ENCODE data around the gene EPHB1. TPM values are rescaled to one million over a fixed set of nuclear protein-coding genes. Genes with fewer than 3 reads are reported as not detected.

EPHB1 gene
- total and polyA plus RNA-seq, 2 of the 13 experiments (the other 11 are each of a cell fraction or from before 2014, with no cell fraction given) = 0.07 to 0.21 TPM

DNA sequence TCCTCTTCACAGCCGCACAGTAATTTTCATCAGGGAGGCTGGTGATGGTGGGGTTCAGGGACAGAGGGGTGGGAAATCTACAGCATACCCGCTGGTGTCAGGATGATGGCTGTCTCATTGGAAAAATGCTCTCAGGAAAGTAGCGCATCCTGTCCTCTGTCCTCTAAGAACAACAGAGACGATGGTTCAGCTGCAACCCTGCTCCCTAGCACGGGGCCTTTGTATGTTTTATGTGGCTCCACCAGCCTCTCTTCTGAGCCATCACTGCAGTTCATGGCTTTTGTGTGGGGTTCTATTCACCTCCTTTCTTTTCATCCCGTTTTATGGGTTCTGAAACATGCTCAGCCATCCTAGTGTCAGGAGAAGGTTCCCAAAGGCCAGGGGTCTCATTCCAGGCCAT lies 68.9 kb downstream of the EPHB1 start:
- TF ChIP-seq SRSF4 (IDR thresholded peaks at IDR 0.05; ENCODE audit: low read depth, low read length, poor library complexity, severe bottlenecking) (no peak), CREM (IDR thresholded peaks at IDR 0.05) (no peak), CREM (CRISPR knock-in tag; IDR thresholded peaks at IDR 0.05) (no peak), NFATC3 (CRISPR knock-in tag; IDR thresholded peaks at IDR 0.05) (no peak)
- Histone ChIP-seq H3K36me3 (replicated peaks in 1 of 2; ENCODE audit: control insufficient read depth in 1 of 2, insufficient read depth in 2 of 2, low read length in 2 of 2) (no peaks in the 10 kb centered on the region), H3K27ac (ENCODE audit: extremely low read length, insufficient read depth, low read length) (no peak overlapping the region), H3K9ac (ENCODE audit: insufficient read depth, low read depth, low read length) (no peak overlapping the region), H4K20me1 (ENCODE audit: insufficient read depth, low read length) (no peaks in the 10 kb centered on the region), H3K4me2 (ENCODE audit: low read depth, low read length) (no peak overlapping the region), H3K27me3 (ENCODE audit: control insufficient read depth in 1 of 2, insufficient read depth in 2 of 2, low read length in 2 of 2) (peaks cover 1 to 8% of the 10 kb centered on the region in 2 experiments; a peak in 2 of 5 replicates), H3K4me3 (replicated peaks in 1 of 3; ENCODE audit: insufficient read depth in 1 of 3, low read depth in 2 of 3, low read length in 3 of 3) (no peak overlapping the region), H3K79me2 (ENCODE audit: insufficient read depth, low read length) (no peaks in the 10 kb centered on the region), H3K9me3 (ENCODE audit: low read length) (no peaks in the 10 kb centered on the region), H3K4me1 (ENCODE audit: insufficient read depth, low read length) (no peaks in the 10 kb centered on the region), H2AFZ (ENCODE audit: low read length) (no peak overlapping the region)
- intact Hi-C loops (cut with micrococcal nuclease; ENCODE audit: unreplicated experiment) (no loop called here), in situ Hi-C loops (cut with HindIII; ENCODE audit: extremely low pct_ligation_motif_present, low pct_unique_long_range_greater_than_20kb) (no loop called here)
- DNase-seq (ENCODE audit: low spot score) (no peak), FAIRE-seq (no peak), ATAC-seq (no peak)
- ChIA-PET POLR2A (no interaction called here), CTCF (ENCODE audit: low intra/inter-chr PET ratio, low total read pairs) (no interaction called here)
- BruUV-seq (replicated peaks) = no TSS peak
- 8% methylated on average over 6 of the region's 6 CpGs for WGBS (ENCODE audit: low lambda C conversion rate)

DNA sequence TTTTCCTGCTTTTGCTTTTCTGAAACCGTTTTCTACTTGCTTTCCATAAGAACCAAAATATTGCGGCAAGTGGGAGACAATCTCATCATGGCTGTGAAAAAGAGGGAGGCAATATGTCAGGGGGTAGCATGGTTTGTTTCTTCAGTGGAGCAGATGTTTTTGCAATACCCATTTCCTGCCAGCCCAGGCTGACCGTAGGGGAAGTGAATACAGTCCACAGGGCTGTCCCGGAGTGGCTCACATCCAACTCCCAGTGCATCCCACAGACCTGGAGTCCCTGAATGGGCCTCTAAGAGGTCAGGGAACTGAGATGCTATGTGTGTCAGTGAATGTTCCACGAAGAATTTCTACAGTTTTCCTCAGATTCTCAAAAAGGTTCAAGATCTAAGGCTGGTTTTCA lies 69.6 kb downstream of the EPHB1 start:
- no TSS peak for BruUV-seq (replicated peaks)

More for the DNA sequence above, 69.6 kb downstream of the EPHB1 start:
- Histone ChIP-seq H2AFZ (ENCODE audit: low read length) (no peak overlapping the region), H3K9me3 (ENCODE audit: low read length) (no peaks in the 10 kb centered on the region), H3K27ac (ENCODE audit: extremely low read length, insufficient read depth, low read length) (no peak overlapping the region), H3K4me3 (replicated peaks in 1 of 3; ENCODE audit: insufficient read depth in 1 of 3, low read depth in 2 of 3, low read length in 3 of 3) (no peak overlapping the region), H3K4me1 (ENCODE audit: insufficient read depth, low read length) (no peaks in the 10 kb centered on the region), H3K4me2 (ENCODE audit: low read depth, low read length) (no peak overlapping the region), H3K36me3 (replicated peaks in 1 of 2; ENCODE audit: control insufficient read depth in 1 of 2, insufficient read depth in 2 of 2, low read length in 2 of 2) (no peaks in the 10 kb centered on the region), H3K27me3 (ENCODE audit: control insufficient read depth in 1 of 2, insufficient read depth in 2 of 2, low read length in 2 of 2) (peaks cover 1 to 8% of the 10 kb centered on the region in 2 experiments; a peak in 2 of 5 replicates), H3K9ac (ENCODE audit: insufficient read depth, low read depth, low read length) (no peak overlapping the region), H4K20me1 (ENCODE audit: insufficient read depth, low read length) (no peaks in the 10 kb centered on the region), H3K79me2 (ENCODE audit: insufficient read depth, low read length) (no peaks in the 10 kb centered on the region)
- FAIRE-seq = no peak
- POLR2A ChIA-PET = no interaction called here
- no peak for ATAC-seq
- CTCF ChIA-PET (ENCODE audit: low intra/inter-chr PET ratio, low total read pairs) = no interaction called here
- 22% methylated on average over 5 of the region's 5 CpGs for WGBS (ENCODE audit: low lambda C conversion rate)
- no peak for DNase-seq (ENCODE audit: low spot score)
- TF ChIP-seq NKX3-1 (CRISPR knock-in tag; IDR thresholded peaks at IDR 0.05) (no peak), ZBTB7A (CRISPR knock-in tag; IDR thresholded peaks at IDR 0.05) (no peak), ZNF207 (IDR thresholded peaks at IDR 0.05; ENCODE audit: borderline replicate concordance) (no peak)
- TF ChIP-seq, protein P1, sequence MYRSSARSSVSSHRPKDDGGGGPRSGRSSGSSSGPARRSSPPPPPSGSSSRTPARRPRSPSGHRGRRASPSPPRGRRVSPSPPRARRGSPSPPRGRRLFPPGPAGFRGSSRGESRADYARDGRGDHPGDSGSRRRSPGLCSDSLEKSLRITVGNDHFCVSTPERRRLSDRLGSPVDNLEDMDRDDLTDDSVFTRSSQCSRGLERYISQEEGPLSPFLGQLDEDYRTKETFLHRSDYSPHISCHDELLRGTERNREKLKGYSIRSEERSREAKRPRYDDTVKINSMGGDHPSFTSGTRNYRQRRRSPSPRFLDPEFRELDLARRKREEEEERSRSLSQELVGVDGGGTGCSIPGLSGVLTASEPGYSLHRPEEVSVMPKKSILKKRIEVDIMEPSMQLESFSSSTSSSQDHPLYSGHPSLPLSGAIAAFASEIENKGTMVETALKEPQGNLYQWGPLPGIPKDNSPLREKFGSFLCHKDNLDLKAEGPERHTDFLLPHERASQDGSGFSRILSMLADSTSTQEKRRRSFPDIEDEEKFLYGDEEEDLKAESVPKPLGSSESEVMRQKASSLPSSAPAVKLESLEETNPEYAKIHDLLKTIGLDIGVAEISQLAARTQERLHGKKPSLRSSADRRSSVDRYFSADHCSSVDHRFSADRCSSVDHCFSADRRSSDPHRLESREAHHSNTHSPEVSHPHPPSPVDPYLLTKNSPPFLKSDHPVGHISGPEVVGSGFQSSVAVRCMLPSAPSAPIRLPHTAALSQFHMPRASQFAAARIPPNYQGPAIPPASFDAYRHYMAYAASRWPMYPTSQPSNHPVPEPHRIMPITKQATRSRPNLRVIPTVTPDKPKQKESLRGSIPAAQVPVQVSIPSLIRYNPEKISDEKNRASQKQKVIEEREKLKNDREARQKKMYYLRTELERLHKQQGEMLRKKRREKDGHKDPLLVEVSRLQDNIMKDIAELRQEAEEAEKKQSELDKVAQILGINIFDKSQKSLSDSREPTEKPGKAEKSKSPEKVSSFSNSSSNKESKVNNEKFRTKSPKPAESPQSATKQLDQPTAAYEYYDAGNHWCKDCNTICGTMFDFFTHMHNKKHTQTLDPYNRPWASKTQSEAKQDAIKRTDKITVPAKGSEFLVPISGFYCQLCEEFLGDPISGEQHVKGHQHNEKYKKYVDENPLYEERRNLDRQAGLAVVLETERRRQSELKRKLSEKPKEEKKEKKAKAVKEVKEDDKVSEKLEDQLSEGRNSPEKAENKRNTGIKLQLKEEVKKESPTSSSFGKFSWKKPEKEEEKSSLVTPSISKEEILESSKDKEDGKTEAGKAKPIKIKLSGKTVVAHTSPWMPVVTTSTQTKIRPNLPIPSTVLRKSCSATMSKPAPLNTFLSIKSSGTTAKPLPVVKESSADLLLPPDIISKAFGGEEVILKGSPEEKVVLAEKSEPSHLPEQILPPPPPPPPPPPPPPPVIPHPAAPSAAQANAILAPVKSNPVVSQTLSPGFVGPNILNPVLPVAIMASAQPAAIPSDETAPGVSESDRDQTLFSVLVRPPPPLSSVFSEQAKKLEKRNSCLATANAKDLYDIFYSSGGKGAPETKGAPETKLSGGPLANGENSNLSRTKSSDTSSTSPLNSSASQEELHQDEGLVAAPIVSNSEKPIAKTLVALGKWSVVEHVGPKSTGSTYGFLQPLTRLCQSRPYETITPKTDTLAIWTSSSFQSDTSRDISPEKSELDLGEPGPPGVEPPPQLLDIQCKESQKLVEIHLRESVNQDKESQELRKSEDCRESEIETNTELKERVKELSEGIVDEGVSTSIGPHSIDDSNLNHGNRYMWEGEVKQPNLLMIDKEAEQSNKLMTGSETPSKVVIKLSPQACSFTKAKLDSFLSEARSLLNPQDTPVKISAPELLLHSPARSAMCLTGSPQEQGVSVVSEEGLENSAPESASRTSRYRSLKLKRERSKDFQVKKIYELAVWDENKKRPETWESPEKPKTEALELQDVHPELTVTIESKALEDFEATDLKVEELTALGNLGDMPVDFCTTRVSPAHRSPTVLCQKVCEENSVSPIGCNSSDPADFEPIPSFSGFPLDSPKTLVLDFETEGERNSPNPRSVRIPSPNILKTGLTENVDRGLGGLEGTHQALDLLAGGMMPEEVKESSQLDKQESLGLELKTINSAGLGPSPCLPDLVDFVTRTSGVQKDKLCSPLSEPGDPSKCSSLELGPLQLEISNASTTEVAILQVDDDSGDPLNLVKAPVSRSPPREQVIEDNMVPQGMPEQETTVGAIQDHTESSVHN (CRISPR knock-in tag; IDR thresholded peaks at IDR 0.05) = no peak
- intact Hi-C loops (cut with micrococcal nuclease; ENCODE audit: unreplicated experiment) (no loop called here), in situ Hi-C loops (cut with HindIII; ENCODE audit: extremely low pct_ligation_motif_present, low pct_unique_long_range_greater_than_20kb) (no loop called here)
